GM18858 (cell line): ENCODE data around the gene OR10H1.
"Not testable (repeated sequence)": the region's sequence is repeated elsewhere in the genome, so short reads cannot be mapped to it uniquely, and the experiment has no call there.

ENCODE experiments used
- ATAC-seq: cut with Tn5 transposase; IDR thresholded peaks from one replicate; pipeline ENCODE4 v1.9.1; 2021; ENCODE audit not compliant: unreplicated experiment

OR10H1 gene

DNA sequence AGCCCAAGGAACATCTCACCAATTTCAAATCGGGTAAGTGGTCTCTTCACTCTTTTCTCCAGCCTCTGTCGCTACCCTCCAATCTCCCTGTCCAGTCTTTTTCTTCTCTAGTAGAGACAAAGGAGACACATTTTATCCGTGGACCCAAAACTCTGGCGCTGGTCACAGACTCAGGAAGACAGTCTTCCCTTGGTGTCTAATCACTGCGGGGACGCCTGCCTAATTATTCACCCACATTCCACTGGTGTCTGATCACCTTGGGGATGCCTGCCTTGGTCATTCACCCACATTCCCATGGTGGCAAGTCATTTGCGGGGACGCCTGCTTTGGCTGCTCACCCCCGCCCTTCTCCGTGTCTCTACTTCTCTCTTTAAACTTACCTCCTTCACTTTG lies 13.8 kb upstream of the OR10H1 start:
- no peak for ATAC-seq

DNA sequence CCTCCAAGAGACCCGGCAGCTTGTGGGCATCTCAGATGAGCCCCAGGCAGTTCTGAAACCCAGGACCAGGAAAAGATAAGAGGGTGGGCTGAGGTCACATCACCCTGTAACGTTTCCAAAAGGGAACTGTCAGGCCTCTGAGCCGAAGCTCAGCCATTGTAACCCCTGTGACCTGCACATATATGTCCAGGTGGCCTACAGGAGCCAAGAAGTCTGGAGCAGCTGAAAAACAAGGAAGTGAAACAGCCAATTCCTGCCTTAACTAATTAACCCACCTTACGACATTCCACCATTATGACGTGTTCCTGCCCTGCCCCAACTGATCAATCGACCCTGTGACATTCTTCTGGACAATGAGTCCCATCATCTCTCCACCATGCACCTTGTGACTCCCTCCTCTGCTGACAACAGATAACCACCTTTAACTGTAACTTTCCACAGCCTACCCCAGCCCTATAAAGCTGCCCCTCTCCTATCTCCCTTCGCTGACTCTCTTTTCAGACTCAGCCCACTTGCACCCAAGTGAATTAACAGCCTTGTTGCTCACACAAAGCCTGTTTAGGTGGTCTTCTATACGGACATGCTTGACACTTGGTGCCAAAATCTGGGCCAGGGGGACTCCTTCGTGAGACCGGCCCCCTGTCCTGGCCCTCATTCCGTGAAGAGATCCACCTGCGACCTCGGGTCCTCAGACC lies 13.3 kb upstream of the OR10H1 start:
- ATAC-seq, result not testable (repeated sequence)

DNA sequence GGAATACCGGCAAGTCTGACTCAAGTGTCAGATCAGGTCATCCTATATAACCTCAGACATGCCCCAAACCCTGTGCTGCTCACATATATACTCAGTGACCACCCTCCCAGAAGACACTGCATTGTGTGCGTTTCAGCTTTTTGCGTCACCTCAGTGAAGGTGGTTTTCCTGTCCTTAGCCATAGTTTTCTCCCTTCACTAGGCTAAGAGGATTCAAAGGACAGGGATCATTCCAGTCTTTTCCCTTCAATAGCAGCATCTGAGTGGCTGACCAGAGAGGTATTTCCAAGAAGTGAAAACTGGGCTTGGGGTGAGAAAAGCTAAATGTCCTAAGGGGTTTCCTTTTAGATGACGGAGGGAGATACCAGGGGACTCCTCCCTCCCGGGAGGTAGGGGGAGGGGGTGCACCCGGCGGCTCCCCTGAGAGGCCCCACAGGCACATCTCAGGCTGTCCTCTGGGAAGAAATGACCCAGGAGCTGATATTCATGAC lies 12.7 kb upstream of the OR10H1 start:
- no peak for ATAC-seq

DNA sequence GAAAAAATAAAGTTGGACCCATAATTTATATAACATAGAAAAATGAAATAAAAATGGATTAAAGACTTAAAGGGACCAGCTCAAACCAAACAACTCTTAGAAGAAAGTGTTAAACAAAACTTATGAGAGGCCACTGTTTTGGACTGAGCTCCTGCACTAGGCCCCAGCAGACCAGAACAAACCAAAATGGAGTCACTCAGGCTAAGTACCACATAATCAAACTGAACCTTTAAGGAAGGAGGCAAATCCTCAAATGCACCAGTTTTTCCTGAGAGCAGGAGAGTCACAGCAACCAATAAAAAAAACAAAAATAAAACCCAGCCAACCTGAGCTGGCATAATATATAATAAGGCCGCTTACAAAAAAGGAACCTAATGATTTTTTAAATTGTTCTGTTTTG lies 10.3 kb upstream of the OR10H1 start:
- ATAC-seq, result no peak

DNA sequence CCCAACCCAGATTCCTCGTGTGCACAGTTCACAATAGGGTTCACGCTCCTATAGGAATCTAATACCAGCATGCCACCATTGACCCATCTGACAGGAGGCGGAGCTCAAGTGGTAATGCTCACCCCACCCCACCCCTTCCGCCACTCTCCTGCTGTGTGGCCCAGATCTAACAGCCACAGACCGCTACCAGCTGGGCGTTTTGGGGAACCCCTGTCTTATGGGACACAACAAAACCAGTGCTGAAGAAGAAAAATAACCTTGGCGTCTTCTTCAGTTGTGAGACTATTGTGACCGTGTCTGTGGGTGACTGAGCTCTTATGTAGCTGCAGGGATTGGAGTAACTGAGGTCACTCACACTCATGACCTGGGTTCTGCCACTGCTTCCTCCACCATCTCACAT lies 5.2 kb upstream of the OR10H1 start:
- ATAC-seq, result no peak

DNA sequence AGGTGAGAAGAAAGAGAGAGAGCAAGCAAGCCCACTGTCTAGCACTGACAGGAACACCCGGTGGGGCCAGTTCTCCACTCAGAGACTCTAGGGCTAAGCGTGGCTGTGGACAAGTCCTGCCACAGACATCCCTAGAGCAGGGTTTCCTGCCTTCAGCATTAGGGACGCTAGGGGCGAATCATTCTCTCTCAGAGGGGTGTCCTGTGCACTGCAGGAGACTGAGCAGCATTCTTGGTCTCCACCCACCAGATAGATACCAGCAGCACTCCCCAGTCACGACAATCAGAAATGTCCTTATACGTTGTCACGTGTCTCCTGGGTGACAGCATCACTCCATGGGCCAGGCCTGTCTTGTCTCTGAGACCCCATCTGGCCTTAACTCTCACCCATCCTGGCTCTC lies 1.5 kb downstream of the OR10H1 start:
- no peak for ATAC-seq

DNA sequence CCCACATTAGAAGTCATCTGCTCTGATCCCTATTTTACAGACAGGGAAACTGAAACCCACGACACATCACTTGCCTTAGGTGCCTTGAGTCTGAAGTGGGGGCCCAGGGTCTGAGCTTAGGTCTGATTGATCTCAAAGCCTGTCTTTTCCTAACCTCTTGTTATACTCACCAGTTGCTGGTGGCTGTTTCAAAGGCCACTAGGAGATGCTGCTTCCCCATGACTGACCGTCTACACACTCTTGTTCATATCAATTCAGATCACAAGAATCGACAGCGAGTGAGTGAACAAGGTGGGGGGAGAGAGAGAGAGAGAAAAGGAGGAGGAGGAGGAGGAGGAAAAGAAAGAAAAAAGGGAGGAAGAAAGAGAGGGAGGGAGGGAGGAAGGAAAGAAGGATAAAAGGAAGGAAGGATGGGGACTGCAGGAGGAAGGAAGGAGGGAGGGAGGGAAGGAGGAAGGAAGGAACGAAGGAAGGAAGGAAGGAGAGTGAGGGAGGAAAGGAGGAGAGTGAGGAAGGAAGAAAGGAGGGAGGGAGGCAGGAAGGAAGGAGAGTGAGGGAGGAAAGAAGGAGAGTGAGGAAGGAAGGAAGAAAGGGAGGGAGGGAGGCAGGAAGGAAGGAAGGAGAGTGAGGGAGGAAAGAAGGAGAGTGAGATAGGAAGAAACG lies 3.3 kb downstream of the OR10H1 start:
- ATAC-seq, result no peak

DNA sequence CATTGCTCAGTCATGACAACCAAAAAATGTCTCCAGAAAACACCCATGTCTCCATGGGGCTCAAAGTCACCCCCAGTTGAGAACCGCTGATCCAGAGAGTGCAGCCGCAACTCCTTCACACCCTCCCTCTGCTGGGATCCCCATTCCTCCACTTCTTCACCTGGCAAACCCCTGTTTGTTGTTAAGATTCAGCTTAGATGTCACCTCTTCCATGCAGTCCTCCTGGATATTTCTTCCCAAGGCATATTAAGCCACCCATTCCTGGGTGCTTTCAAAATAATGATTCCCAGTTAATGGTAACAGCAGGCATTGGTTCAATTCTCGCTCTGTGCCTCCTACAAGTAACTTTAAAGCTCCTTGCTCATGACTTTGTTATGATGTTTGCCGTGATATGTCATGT lies 4.0 kb downstream of the OR10H1 start:
- ATAC-seq, result no peak

DNA sequence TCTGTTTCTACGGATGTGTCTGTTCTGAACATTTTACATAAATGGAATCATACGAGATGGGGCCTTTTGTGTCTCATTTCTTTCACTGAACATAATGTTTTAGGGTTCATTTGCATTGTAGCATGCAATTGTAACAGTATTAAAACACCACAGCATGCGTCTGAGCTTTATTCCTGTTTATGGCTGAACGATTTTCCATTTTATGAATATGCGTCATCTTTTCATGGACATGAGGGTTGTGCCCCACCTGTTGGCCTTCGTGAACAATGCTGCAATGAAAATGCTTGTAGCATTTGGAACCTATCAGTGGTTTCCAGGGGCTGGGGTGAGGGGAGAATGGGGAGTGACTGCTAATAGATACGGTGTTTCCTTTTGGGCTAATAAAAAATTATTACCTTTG lies 5.1 kb downstream of the OR10H1 start:
- no peak for ATAC-seq

DNA sequence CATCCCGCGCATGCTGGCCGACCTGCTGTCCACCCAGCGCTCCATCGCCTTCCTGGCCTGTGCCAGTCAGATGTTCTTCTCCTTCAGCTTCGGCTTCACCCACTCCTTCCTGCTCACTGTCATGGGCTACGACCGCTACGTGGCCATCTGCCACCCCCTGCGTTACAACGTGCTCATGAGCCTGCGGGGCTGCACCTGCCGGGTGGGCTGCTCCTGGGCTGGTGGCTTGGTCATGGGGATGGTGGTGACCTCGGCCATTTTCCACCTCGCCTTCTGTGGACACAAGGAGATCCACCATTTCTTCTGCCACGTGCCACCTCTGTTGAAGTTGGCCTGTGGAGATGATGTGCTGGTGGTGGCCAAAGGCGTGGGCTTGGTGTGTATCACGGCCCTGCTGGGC lies 21.2 kb downstream of the OR10H1 start:
- ATAC-seq, result not testable (repeated sequence)

DNA sequence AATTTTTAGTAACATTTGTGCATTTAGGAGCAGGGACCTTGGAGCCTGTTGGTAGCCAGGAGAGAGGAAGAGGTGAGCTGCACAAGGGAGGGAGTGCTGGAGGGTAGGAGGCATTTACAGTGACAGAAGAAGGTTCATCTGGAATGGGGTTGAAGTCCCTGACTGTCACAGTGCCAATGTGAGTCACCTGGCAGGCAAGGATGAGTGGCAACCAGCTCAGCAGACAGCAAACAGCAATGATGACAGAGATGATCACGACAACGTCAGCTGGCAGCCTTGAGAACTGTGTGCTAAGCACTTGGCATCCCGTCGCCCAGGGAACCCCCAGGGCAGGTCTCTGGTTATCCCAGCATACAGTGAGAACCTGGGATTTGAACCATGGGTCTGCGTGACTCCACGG lies 25.4 kb downstream of the OR10H1 start:
- no peak for ATAC-seq

DNA sequence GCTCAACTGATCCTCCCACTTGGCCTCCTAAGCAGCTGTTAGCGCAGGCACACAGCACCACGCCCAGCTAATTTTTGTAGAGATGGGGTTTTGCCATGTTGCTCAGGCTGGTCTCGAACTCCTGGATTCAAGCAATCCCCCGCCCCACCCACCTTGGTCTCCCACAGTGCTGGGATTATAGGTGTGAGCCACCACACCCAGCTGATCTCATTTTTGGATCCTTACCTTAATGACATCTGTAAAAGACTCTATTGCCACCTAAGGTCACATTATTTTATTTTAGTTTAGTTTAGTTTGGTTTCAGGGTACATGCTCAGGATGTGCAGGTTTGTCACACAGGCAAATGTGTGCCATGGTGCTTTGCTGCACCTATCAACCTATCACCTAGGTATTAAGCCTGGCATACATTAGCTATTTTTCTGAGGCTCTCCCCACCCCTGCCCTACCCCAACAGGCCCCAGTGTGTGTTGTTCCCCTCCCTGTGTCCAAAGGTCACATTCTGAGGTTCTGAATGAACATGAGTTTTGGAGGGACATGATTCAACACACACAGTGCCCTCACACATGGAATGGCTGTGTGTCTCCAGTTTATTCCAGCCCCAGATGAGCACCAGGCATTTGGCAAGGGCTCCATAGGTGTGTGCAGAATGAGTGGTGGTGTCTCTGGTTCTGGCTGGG lies 26.7 kb downstream of the OR10H1 start:
- no peak for ATAC-seq

DNA sequence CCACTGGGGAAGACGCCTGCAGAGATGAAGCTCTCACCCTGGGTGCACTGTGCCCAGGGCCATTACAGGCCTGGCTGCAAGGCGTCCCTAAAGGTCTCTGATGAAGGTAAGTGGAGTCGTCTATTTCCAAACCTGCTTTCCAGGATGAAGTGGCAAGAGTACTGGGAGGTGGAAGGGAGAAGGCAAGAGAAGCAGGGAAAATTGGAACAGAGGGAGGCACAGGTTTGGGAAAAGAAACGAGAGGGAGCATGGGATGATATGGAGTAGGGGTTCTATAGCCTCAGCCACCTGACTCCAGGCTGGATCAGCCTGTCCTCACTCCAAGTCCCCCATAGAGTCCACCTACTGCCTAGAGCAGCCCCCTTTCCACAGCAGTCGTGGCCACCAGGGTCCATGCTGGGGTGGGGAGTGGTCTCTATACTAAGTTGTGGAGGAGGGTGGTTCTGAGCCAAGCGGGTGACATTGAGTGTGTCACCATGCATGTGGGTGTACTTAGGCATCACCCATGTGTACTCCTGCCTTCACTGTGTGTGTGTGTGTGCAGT lies 27.8 kb downstream of the OR10H1 start, which contains the start of gene OR10H5:
OR10H5 (plus strand) TSS at position 51 of the 545 bp plus-strand sequence. CDS start 6,388 bp downstream, outside the sequence.
- no peak for ATAC-seq

DNA sequence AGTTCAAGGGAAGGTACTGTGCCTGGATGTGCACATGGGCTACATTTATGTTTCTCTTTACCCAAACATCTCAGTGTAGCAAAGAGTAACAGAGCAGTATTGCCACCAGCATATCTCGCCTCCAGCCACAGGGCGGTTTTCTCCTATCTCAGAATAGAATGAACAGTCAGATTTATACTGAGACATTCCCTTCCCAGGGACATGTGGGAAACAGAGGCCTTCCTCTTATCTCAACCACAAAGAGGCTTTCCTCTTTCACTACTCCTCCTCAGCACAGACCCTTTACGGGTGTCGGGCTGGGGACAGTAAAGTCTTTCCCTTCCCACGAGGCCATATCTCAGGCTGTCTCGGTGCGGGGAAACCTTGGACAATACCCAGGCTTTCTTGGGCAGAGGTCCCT lies 32.6 kb downstream of the OR10H1 start:
- ATAC-seq, result not testable (repeated sequence)

DNA sequence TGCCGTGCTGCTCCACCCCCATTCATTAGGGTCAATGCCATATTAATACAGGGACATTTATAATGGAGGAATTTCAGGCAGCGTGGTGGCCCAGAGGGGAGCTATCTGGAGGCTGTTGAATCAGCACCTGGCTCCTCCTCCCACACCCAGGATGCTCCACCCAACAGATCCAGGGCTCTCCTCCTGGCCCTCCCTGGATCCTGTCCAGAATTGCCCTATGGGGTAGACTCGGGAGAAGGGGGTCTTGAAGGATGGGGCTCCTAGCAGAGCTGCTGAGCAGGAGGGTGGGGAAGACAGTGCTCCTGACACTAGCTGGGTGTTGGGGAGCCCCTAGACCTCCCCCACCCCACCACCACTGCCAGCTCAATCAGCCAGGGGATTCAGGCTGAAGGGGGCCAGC lies 33.3 kb downstream of the OR10H1 start:
- no peak for ATAC-seq

DNA sequence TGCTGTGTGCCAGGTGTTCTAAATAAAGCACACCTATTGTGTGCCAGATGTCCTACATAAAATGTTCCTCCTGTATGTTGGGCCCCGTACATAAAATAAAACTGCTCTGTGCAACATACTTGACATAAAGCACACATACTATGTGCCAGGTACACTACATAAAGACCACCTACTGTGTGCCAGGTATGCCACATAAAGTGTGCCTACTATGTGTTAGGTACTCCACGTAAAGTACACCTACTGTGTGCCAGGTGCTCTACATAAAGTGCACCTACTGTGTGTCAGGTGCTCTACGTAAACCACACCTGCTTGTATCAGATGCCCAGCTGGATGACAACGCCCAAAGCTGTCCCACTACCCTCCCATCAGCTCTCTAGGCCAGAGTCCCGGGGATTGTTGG lies 33.8 kb downstream of the OR10H1 start:
- no peak for ATAC-seq

DNA sequence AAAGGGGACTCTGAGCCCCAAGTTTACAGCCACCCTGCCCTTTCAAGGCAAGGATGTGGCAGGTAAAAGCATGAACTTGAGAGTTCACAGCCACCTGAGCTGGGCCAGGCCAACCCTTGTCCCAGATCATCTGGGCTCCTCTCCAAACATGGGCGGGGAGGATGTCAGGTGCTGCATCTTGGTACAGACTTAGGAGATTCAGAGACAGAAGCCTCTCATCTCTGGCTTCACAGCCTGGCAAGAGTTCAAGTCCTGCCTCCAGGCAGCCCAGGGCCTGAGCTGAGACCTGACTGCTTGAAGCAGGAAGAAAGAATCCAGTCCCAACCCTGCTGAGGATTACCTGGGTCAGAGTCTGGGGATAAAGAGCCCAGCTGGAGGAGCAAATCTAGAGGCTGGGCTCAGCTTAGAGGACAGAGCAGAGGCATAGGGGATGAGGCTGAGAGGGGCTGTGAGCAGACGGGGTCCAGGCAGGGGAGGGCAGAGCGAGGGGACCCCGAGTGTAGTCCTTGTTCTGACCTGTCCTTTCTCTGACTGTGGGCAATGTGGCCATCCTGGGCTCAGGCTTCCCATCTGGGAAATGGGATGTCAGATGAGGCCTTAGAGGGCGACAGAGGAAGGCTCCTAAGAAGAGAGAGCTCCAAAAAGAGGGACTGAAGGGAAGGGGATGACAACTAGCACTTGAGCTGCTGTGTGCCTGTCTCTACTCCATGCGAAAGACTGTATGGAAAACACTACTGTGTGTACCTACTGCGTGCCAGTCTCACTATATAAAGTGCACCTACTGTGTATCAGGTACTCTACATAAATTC lies 34.6 kb downstream of the OR10H1 start:
- no peak for ATAC-seq

DNA sequence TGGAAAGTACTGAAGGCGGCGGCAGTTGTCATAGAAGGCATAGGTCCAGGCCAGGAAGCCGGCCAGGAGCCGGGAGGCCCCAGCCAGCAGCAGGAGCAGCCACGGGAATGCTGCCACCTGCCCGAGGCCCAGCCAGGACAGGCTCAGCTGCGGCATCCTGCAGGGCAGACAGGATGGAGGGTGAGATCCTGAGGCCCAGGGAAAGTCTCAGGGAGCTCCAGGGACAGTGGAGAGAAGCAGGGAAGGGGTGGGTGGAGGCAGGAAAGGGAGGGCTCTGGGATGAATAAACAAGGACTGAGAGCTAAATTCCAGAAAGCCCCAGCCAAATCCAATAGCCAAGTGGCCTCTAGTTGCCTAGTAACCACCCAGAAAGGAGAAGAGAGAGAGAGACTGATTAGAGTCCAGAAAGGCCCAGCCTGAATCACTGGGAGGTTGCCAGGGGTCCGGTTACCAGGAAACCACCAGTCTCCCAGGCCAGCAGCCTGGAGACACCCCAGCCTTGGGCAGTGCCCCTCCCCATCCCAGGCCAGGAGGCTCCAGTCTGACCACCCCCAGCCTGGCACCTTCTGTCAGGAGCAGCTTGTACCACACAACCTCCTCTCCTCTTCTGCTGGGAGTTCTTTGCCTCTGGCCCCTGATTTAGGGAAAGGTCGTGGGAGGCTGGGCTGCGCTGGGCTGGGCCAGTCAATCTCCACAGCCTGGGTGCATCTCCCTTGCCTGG lies 35.5 kb downstream of the OR10H1 start:
- no peak for ATAC-seq

DNA sequence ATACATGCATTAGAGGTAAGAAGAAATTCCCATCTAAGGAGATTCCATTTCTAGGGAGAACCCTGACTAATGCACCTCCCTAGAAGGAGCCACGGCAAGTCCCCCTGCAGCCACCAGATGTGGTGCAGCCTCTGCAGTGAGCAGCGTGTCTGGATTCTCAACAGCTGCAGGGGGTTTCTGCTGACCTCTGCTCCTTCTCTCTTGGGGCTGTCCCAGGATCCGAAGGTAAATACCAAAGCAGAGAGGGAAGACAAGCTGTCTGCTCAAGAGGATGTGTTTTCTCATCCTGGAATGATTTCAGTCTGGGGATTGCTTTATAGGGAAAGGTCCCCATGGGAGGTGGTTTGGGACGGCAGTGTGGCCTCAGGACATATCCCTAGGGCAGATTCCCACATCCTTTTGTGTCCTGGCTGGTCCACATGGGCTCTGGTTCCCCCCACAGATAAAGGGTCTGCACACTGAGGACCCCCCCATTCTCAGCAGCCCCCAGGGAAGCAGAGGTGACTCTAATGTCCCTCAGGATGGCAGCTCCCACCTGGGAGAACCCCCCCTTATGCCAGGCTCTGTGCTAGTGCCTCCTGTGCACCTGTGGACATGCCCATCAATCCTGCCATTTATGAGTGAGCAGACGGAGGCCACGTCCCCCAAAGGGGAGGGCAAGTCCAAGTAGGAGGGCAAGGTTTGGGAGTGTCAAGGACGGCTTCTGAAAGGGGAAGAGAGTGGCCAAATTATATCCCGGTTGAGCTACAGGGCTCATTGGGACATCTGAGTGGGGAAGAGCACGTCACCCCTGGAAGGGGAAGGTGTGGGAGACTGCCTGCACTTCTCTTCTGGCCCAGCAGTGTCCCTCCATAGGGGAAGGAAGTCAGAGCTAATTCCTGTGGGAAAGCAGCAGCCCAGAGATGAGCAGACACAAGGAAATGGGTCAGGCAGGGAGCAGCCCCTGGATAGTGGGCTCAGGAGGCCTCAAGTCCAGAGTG lies 38.2 kb downstream of the OR10H1 start:
- no peak for ATAC-seq
